NCI-H82 treated with DMSO at 0.1 percent for 48 hours (cell line): ENCODE results near the gene CCDC146.
"Not testable (repeated sequence)": the region's sequence is repeated elsewhere in the genome, so short reads cannot be mapped to it uniquely, and the experiment has no call there.

ENCODE experiments used
- DNase-seq: peaks from one replicate; lab custom pipeline; 2025; ENCODE audit not compliant: unreplicated experiment; lab: John Stamatoyannopoulos, UW

The CCDC146 gene

GRCh38 chr7:77138668-77139067 lies 16.3 kb downstream of the CCDC146 start:
- DNase-seq, result not testable (repeated sequence)

- not testable (repeated sequence) for DNase-seq
These were observed 17.9 kb downstream of the CCDC146 start for GRCh38 chr7:77140291-77140690.

GRCh38 chr7:77152232-77152631 lies 29.8 kb downstream of the CCDC146 start:
- not testable (repeated sequence) for DNase-seq

- not testable (repeated sequence) for DNase-seq
These were observed 32.6 kb downstream of the CCDC146 start for GRCh38 chr7:77154917-77155464.

GRCh38 chr7:77155601-77156377 lies 33.4 kb downstream of the CCDC146 start:
- not testable (repeated sequence) for DNase-seq

- not testable (repeated sequence) for DNase-seq
These were observed 34.6 kb downstream of the CCDC146 start for GRCh38 chr7:77157034-77157433.

- no peak for DNase-seq
These were observed 35.0 kb downstream of the CCDC146 start for GRCh38 chr7:77157446-77157845.

- DNase-seq, result not testable (repeated sequence)
These were observed 48.7 kb downstream of the CCDC146 start for GRCh38 chr7:77171073-77171472.

- DNase-seq, result not testable (repeated sequence)
These were observed 50.2 kb downstream of the CCDC146 start for GRCh38 chr7:77172437-77173172.

GRCh38 chr7:77174418-77174817 lies 52.0 kb downstream of the CCDC146 start:
- not testable (repeated sequence) for DNase-seq

- not testable (repeated sequence) for DNase-seq
These were observed 52.9 kb downstream of the CCDC146 start for GRCh38 chr7:77175274-77175800.

GRCh38 chr7:77177321-77177904 lies 55.0 kb downstream of the CCDC146 start:
- not testable (repeated sequence) for DNase-seq

- not testable (repeated sequence) for DNase-seq
These were observed 55.6 kb downstream of the CCDC146 start for GRCh38 chr7:77178024-77178423.

GRCh38 chr7:77181015-77181595 lies 58.7 kb downstream of the CCDC146 start:
- no peak for DNase-seq

- no peak for DNase-seq
These were observed 59.3 kb downstream of the CCDC146 start for GRCh38 chr7:77181734-77182133.

- DNase-seq, result no peak
These were observed 59.8 kb downstream of the CCDC146 start for GRCh38 chr7:77182261-77182660.

- DNase-seq, result no peak
These were observed 62.0 kb downstream of the CCDC146 start for GRCh38 chr7:77184463-77184862.

GRCh38 chr7:77184990-77185389 lies 62.6 kb downstream of the CCDC146 start:
- no peak for DNase-seq

GRCh38 chr7:77185866-77186265 lies 63.5 kb downstream of the CCDC146 start:
- no peak for DNase-seq

- DNase-seq, result no peak
These were observed 66.5 kb downstream of the CCDC146 start for GRCh38 chr7:77188731-77189437.
